ENCODE measurements around the gene TM4SF1. TPM values are rescaled to one million over a fixed set of nuclear protein-coding genes. Genes with fewer than 3 reads are reported as not detected.

Gene TM4SF1
- total and polyA plus RNA-seq, 9 of the 15 experiments (the other 6 are each of a cell fraction or from before 2014, with no cell fraction given) = 0.06 to 0.44 (median 0.08) TPM; not detected in 4

DNA sequence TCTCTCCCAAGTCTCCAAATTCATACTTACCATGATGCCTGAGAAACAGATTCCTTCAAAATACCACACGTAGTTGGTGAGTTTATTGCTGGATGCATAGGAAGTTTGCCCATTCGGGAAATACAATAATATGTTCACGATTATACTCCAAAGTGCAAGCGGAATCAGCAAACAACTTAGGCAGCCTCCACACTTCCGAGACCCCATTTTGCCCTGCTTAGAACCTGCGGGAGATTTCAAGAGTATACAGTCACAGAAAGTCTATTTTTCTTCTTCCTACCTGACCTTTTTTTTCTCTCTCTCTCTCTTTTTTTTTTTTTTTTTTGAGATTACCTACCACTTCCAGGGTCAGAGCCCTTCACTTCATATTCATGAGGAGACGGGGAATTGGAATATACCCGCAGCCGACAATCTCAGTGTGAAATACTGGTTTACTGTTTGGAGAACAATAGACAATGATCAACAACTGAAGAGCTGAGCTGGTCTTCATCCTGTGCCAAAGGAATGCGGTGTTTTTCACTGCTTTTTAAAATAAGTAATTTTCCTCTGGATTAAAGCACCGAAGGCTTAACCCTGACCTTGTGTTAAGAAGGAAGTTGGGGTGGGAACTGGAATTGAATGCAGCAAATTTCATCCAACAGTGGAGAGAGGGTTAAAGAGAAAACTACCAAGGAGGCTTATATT lies 44.1 kb downstream of the TM4SF1 start, which contains the start of gene TM4SF18 (continued):
- no peak for TF ChIP-seq ZNF609 (CRISPR knock-in tag; IDR thresholded peaks at IDR 0.05; ENCODE audit: borderline replicate concordance)

DNA sequence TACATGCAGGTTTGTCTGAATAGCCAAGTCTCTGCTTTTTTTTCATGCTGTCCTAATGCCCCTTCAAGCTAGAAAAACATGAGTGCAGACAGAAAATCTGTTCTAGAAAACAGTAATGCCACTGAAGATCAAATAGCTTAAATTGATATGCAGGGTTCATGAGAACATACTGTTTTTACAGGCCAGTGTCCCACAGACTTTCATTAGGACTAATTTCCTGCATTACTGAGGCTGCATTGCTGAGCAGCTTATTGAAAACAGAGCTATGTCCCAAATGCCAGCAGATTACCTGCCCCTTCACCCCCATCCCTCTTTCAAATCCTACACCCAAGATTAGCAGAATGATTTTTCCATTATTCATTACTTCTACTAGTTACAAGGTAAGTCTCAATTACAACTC lies 44.7 kb downstream of the TM4SF1 start:
- CTCF ChIA-PET (ENCODE audit: low intra/inter-chr PET ratio) = interaction anchor here (0.6 kb wide), 1 partner anchor 59 kb away, joined by 3 read pairs; no protein-coding TSS in a partner anchor
- H3K79me2 ChIP-seq (ENCODE audit: control insufficient read depth, insufficient read depth, low read length) = no peaks in the 10 kb centered on the region
- no peak overlapping the region for H3K9ac ChIP-seq (ENCODE audit: insufficient read depth in 1 of 2, low read depth in 2 of 2, low read length in 2 of 2)
- intact Hi-C loops (cut with micrococcal nuclease) = no loop called here
- no peak overlapping the region for H2AFZ ChIP-seq (ENCODE audit: low read depth, low read length)
- no peaks in the 10 kb centered on the region for H4K20me1 ChIP-seq (replicated peaks; ENCODE audit: control insufficient read depth, insufficient read depth, low read length)
- no peak overlapping the region for H3K27ac ChIP-seq (ENCODE audit: extremely low read depth, low read depth, low read length)
- no TSS peak for BruUV-seq (replicated peaks)
- no peak overlapping the region for H3K4me3 ChIP-seq
- POLR2A ChIA-PET = no interaction called here
- H3K4me2 ChIP-seq (ENCODE audit: insufficient read depth, low read length) = no peak overlapping the region
- no peaks in the 10 kb centered on the region for H3K4me1 ChIP-seq (replicated peaks in 1 of 2; ENCODE audit: control insufficient read depth in 2 of 2, insufficient read depth in 2 of 2, low read length in 2 of 2)
- H3K27me3 ChIP-seq (ENCODE audit: control insufficient read depth in 2 of 2, insufficient read depth in 2 of 2, low read length in 2 of 2) = no peaks in the 10 kb centered on the region; a peak in 1 of 5 replicates
- H3K9me3 ChIP-seq (replicated peaks; ENCODE audit: control insufficient read depth, insufficient read depth, low read depth, low read length) = no peaks in the 10 kb centered on the region
- ATAC-seq = no peak
- in situ Hi-C loops (cut with MboI) = no loop called here
- DNase-seq (ENCODE audit: extremely low read depth in 1 of 4, low spot score in 3 of 4) = no peak
- no peaks in the 10 kb centered on the region for H3K9me1 ChIP-seq (ENCODE audit: control insufficient read depth, insufficient read depth, low read length)
- H3K36me3 ChIP-seq (ENCODE audit: control insufficient read depth, insufficient read depth, low read length) = no peaks in the 10 kb centered on the region
- no peak for FAIRE-seq
- no peak for TF ChIP-seq ZNF41 (CRISPR knock-in tag; conservative IDR thresholded peaks at IDR 0.05)
- TF ChIP-seq MTF1 (CRISPR knock-in tag; IDR thresholded peaks at IDR 0.05; ENCODE audit: borderline replicate concordance) = no peak
- no peak for TF ChIP-seq ZNF77 (CRISPR knock-in tag; IDR thresholded peaks at IDR 0.05)
- TF ChIP-seq ZHX1 (conservative IDR thresholded peaks at IDR 0.05; ENCODE audit: low read length) = no peak
- TF ChIP-seq MEF2D (tag; conservative IDR thresholded peaks at IDR 0.05; ENCODE audit: low read depth) = no peak
- TF ChIP-seq ZNF584 (CRISPR knock-in tag; IDR thresholded peaks at IDR 0.05; ENCODE audit: low read depth) = no peak
- no peak for TF ChIP-seq FUS (optimal IDR thresholded peaks at IDR 0.05; ENCODE audit: low read depth, low read length)
